Skin of body (tissue), 2 donors: ENCODE data around the gene CPA2. TPM values are rescaled to one million over a fixed set of nuclear protein-coding genes. Genes with fewer than 3 reads are reported as not detected.
"Not testable (repeated sequence)": the region's sequence is repeated elsewhere in the genome, so short reads cannot be mapped to it uniquely, and the experiment has no call there.

Source experiments
- DNase-seq: peaks from one replicate; lab custom pipeline; 2025; lab: John Stamatoyannopoulos, UW
- total RNA-seq: library from RNA; depleted of rRNA; stranded (reverse); fragments of >200 nt; gene quantifications from one replicate; pipeline ENCODE4 v1.2.3, GENCODE V29; 2014

The CPA2 gene
- total RNA-seq = not detected

- no peak for DNase-seq
These were observed at the start of gene CPA2 for GRCh38 chr7:130266258-130266960. Gene CPA2, plus strand, starts transcription at chr7:130266863. Its CDS starts 19 bp downstream, at chr7:130266882.

GRCh38 chr7:130218806-130219620 lies 47.6 kb upstream of the CPA2 start:
- no peak for DNase-seq

- DNase-seq = no peak
These were observed 46.8 kb upstream of the CPA2 start for GRCh38 chr7:130219871-130220270.

GRCh38 chr7:130221746-130222145 lies 44.9 kb upstream of the CPA2 start:
- no peak for DNase-seq

- DNase-seq = no peak
These were observed 43.0 kb upstream of the CPA2 start for GRCh38 chr7:130223646-130224045.

- no peak for DNase-seq
These were observed 42.5 kb upstream of the CPA2 start for GRCh38 chr7:130224210-130224609.

GRCh38 chr7:130224923-130225322 lies 41.7 kb upstream of the CPA2 start:
- not testable (repeated sequence) for DNase-seq

- no peak for DNase-seq
These were observed 40.3 kb upstream of the CPA2 start for GRCh38 chr7:130226333-130226732.

GRCh38 chr7:130227883-130228575 lies 38.6 kb upstream of the CPA2 start:
- no peak for DNase-seq

- DNase-seq = no peak
These were observed 37.7 kb upstream of the CPA2 start for GRCh38 chr7:130228840-130229502.

GRCh38 chr7:130229981-130230380 lies 36.7 kb upstream of the CPA2 start:
- not testable (repeated sequence) for DNase-seq

- DNase-seq = no peak
These were observed 34.9 kb upstream of the CPA2 start for GRCh38 chr7:130231792-130232191.

GRCh38 chr7:130232209-130232608 lies 34.5 kb upstream of the CPA2 start:
- no peak for DNase-seq

- DNase-seq = no peak
These were observed 32.6 kb upstream of the CPA2 start for GRCh38 chr7:130234078-130234477.

GRCh38 chr7:130236361-130236760 lies 30.3 kb upstream of the CPA2 start:
- not testable (repeated sequence) for DNase-seq

- no peak for DNase-seq
These were observed 26.4 kb upstream of the CPA2 start for GRCh38 chr7:130240240-130240639.

- DNase-seq = no peak
These were observed 24.3 kb upstream of the CPA2 start for GRCh38 chr7:130242198-130243014.

- peak; percentile 48 for DNase-seq
These were observed 23.2 kb upstream of the CPA2 start for GRCh38 chr7:130243486-130243885.

GRCh38 chr7:130246491-130246890 lies 20.2 kb upstream of the CPA2 start:
- DNase-seq = not testable (repeated sequence)

GRCh38 chr7:130248842-130249241 lies 17.8 kb upstream of the CPA2 start:
- DNase-seq = not testable (repeated sequence)

GRCh38 chr7:130249626-130250025 lies 17.0 kb upstream of the CPA2 start:
- not testable (repeated sequence) for DNase-seq
